ENCODE results near the gene PRRC2B. TPM values are rescaled to one million over a fixed set of nuclear protein-coding genes. Genes with fewer than 3 reads are reported as not detected.

The PRRC2B gene
- total and polyA plus RNA-seq, 8 donors, result 26.3 to 251 (median 71.8) TPM

Small RNAs within 50 kb of the gene (small RNA-seq; reads per million reads assigned to genes)
- 0 to 0.39 (median 0) reads per million in 4 donors for gene SNORD62A
- 0 to 6.9 (median 0.58) reads per million in 4 donors for gene SNORD62B

Other genes starting within 250 kb of the PRRC2B start
- 1 to 10 TPM in 4 of 5 donors, not detected in 1; 1.2 to 3.5 (median 2.5) TPM for gene FAM78A, start 117.6 kb upstream of the PRRC2B start, total RNA-seq
- gene FAM78A, start 117.6 kb upstream of the PRRC2B start, polyA plus RNA-seq, result 1 to 10 TPM in 2 of 3 donors, under 1 TPM in 1; 0.85 to 1.6 (median 1.5) TPM
- gene PLPP7, start 104.4 kb upstream of the PRRC2B start, total RNA-seq, result 1 to 10 TPM in 3 of 5 donors, under 1 TPM in 1, not detected in 1; 0.29 to 1.8 (median 1.4) TPM
- 1 to 10 TPM in 2 of 3 donors, under 1 TPM in 1; 0.92 to 1.7 (median 1.6) TPM for gene PLPP7, start 104.4 kb upstream of the PRRC2B start, polyA plus RNA-seq
- gene POMT1, start 108.8 kb downstream of the PRRC2B start, total RNA-seq, result 10 to 100 TPM in 3 of 5 donors, 1 to 10 TPM in 2; 3.5 to 59.7 (median 15.4) TPM
- gene POMT1, start 108.8 kb downstream of the PRRC2B start, polyA plus RNA-seq, result 10 to 100 TPM in 2 of 3 donors, 1 to 10 TPM in 1; 8.7 to 20.3 (median 18.0) TPM
- 100 to 1,000 TPM in 1 of 5 donors, 10 to 100 TPM in 3, 1 to 10 TPM in 1; 9.9 to 143 (median 37.9) TPM for gene UCK1, start 137.2 kb downstream of the PRRC2B start, total RNA-seq
- gene UCK1, start 137.2 kb downstream of the PRRC2B start, polyA plus RNA-seq, result 10 to 100 TPM; 23.2 to 34.1 (median 29.2) TPM
- gene PRRT1B, start 151.4 kb downstream of the PRRC2B start, total RNA-seq, result 10 to 100 TPM in 1 of 5 donors, 1 to 10 TPM in 1, under 1 TPM in 1, not detected in 2; 0.73 to 10.9 (median 1.8) TPM
- gene PRRT1B, start 151.4 kb downstream of the PRRC2B start, polyA plus RNA-seq, result 1 to 10 TPM in 2 of 3 donors, under 1 TPM in 1; 0.48 to 3.7 (median 1.4) TPM

Measured in stomach (tissue), 8 donors.